ENCODE data around the gene PNPLA7.

PNPLA7 gene

GRCh38 chr9:137431416-137431931, 118.7 kb downstream of the PNPLA7 start:
- no peak for DNase-seq

- no peak for DNase-seq
Measured at GRCh38 chr9:137430723-137431415, 119.3 kb downstream of the PNPLA7 start.

GRCh38 chr9:137429974-137430722, 120.1 kb downstream of the PNPLA7 start:
- DNase-seq = no peak

- no peak for DNase-seq
Measured at GRCh38 chr9:137429546-137429890, 120.7 kb downstream of the PNPLA7 start.

- no peak for DNase-seq
Measured at GRCh38 chr9:137428841-137429545, 121.2 kb downstream of the PNPLA7 start.

- no peak for DNase-seq
Measured at GRCh38 chr9:137428311-137428630, 121.9 kb downstream of the PNPLA7 start.

- DNase-seq = no peak
Measured at GRCh38 chr9:137427454-137428310, 122.5 kb downstream of the PNPLA7 start.

- no peak for DNase-seq
Measured at GRCh38 chr9:137426018-137426681, 124.1 kb downstream of the PNPLA7 start.

- DNase-seq = peak; percentile 64 to 83 (median 80)
Measured at GRCh38 chr9:137423514-137424291, 126.5 kb downstream of the PNPLA7 start.

- DNase-seq = peak; percentile 96 to 100 (median 99)
Measured at GRCh38 chr9:137422604-137423513, 127.3 kb downstream of the PNPLA7 start, which contains the start of the genes EXD3 and NOXA1. EXD3 (minus strand) TSS chr9:137423162; CDS start chr9:137395357, 27,805 bp downstream. NOXA1 (plus strand) TSS chr9:137423393; CDS start chr9:137423530, 137 bp downstream.

GRCh38 chr9:137421838-137422603, 128.2 kb downstream of the PNPLA7 start:
- no peak for DNase-seq

GRCh38 chr9:137417161-137418021, 132.8 kb downstream of the PNPLA7 start:
- peak in 1 of 3 donors; percentile 34 for DNase-seq

- DNase-seq = no peak
Measured at GRCh38 chr9:137416563-137417151, 133.5 kb downstream of the PNPLA7 start.

- DNase-seq = no peak
Measured at GRCh38 chr9:137416006-137416562, 134.1 kb downstream of the PNPLA7 start.

- no peak for DNase-seq
Measured at GRCh38 chr9:137415451-137415850, 134.8 kb downstream of the PNPLA7 start.

- DNase-seq = no peak
Measured at GRCh38 chr9:137412431-137412830, 137.8 kb downstream of the PNPLA7 start.

GRCh38 chr9:137411645-137412380, 138.4 kb downstream of the PNPLA7 start:
- DNase-seq = peak in 2 of 3 donors; percentile 53 to 54
